ENCODE measurements around the gene RASSF6.

RASSF6 gene

DNA sequence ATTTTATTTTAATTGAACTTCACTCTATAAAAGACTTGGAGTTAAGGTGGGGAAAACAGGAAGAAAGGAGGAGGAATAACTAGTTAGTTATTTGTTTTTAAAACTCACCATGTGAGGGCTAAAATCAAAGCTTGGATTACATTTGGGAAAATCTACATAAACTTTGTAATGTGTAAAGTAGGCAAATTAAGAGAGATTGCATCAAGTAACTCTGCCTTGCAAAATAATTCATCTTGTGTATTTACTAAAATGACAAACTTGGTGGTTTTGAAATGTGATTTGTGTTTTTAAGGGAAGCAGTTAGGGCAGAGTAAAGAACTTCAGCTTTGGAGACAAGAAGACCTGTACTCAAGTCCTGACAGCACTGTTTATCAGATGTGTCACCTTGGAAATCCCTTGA lies 43.3 kb upstream of the RASSF6 start:
- Histone ChIP-seq H3K27ac (replicated peaks) (peak overlapping the region; percentile 11; the same call in 1 of the 2 replicates), H3K27me3 (ENCODE audit: insufficient read depth, poor library complexity, severe bottlenecking) (no peaks in the 10 kb centered on the region), H3K4me3 (replicated peaks; ENCODE audit: insufficient read depth, low read length) (no peak overlapping the region)
- TF ChIP-seq GABPA (IDR thresholded peaks at IDR 0.05; ENCODE audit: low read depth) (no peak), SPI1 (IDR thresholded peaks at IDR 0.05; ENCODE audit: borderline replicate concordance, low read depth) (no peak), POLR2AphosphoS5 (IDR thresholded peaks at IDR 0.05; ENCODE audit: low read depth) (no peak)
- TF ChIP-seq, protein P1, sequence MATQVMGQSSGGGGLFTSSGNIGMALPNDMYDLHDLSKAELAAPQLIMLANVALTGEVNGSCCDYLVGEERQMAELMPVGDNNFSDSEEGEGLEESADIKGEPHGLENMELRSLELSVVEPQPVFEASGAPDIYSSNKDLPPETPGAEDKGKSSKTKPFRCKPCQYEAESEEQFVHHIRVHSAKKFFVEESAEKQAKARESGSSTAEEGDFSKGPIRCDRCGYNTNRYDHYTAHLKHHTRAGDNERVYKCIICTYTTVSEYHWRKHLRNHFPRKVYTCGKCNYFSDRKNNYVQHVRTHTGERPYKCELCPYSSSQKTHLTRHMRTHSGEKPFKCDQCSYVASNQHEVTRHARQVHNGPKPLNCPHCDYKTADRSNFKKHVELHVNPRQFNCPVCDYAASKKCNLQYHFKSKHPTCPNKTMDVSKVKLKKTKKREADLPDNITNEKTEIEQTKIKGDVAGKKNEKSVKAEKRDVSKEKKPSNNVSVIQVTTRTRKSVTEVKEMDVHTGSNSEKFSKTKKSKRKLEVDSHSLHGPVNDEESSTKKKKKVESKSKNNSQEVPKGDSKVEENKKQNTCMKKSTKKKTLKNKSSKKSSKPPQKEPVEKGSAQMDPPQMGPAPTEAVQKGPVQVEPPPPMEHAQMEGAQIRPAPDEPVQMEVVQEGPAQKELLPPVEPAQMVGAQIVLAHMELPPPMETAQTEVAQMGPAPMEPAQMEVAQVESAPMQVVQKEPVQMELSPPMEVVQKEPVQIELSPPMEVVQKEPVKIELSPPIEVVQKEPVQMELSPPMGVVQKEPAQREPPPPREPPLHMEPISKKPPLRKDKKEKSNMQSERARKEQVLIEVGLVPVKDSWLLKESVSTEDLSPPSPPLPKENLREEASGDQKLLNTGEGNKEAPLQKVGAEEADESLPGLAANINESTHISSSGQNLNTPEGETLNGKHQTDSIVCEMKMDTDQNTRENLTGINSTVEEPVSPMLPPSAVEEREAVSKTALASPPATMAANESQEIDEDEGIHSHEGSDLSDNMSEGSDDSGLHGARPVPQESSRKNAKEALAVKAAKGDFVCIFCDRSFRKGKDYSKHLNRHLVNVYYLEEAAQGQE (IDR thresholded peaks at IDR 0.05; ENCODE audit: insufficient replicate concordance, low read depth), result no peak
- TF ChIP-seq, protein P2, sequence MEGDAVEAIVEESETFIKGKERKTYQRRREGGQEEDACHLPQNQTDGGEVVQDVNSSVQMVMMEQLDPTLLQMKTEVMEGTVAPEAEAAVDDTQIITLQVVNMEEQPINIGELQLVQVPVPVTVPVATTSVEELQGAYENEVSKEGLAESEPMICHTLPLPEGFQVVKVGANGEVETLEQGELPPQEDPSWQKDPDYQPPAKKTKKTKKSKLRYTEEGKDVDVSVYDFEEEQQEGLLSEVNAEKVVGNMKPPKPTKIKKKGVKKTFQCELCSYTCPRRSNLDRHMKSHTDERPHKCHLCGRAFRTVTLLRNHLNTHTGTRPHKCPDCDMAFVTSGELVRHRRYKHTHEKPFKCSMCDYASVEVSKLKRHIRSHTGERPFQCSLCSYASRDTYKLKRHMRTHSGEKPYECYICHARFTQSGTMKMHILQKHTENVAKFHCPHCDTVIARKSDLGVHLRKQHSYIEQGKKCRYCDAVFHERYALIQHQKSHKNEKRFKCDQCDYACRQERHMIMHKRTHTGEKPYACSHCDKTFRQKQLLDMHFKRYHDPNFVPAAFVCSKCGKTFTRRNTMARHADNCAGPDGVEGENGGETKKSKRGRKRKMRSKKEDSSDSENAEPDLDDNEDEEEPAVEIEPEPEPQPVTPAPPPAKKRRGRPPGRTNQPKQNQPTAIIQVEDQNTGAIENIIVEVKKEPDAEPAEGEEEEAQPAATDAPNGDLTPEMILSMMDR (IDR thresholded peaks at IDR 0.05; ENCODE audit: insufficient read depth, low read length), result no peak
- no peak for DNase-seq (ENCODE audit: low read depth in 1 of 2, low spot score in 1 of 2)

DNA sequence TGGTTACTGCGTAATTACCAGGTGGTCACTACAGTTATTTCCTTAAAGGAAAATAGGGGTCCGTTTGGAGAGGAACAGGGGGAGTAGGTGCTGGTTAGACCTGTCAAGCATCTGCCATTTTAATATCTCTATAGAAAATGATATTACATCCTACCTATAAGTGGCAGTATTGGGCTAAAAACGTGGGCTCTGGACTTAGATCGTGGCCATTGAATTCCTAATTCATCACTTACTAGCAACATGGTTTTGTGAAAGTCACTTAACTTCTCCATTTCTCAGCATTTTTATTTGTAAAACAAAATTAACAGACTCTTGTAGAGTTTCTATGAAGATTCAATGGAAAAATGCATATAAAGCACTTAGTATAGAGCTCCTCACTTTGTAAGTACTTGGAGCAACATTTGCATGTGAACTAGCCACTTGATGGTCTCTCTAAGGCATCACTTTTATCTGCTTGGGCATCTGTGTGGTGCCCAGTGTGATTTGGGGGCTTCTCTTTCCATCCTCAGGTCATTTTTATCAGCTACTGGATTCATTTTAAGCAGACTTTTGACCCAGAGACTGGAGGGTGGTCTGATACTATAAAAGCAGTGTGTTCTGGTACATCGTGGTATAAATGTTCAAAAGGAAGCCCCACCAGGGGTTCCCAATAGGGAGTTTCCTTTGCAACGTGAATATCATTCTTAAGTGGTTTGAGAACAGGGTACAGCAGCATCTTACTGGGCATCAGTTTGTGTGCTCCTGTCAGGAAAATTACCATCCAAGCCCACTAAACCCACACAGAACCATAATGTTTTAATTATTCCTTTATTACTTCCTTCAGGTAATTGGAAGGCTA lies 42.7 kb upstream of the RASSF6 start:
- peak; percentile 20 to 51 for DNase-seq (ENCODE audit: low read depth in 1 of 2, low spot score in 1 of 2)
- Histone ChIP-seq H3K27me3 (ENCODE audit: insufficient read depth, poor library complexity, severe bottlenecking) (no peaks in the 10 kb centered on the region), H3K27ac (replicated peaks) (peak overlapping the region; percentile 11; the same call in 1 of the 2 replicates), H3K4me3 (replicated peaks; ENCODE audit: insufficient read depth, low read length) (no peak overlapping the region)
- TF ChIP-seq, protein P1 (IDR thresholded peaks at IDR 0.05; ENCODE audit: insufficient replicate concordance, low read depth), result no peak
- TF ChIP-seq SPI1 (IDR thresholded peaks at IDR 0.05; ENCODE audit: borderline replicate concordance, low read depth) (no peak), GABPA (IDR thresholded peaks at IDR 0.05; ENCODE audit: low read depth) (no peak), POLR2AphosphoS5 (IDR thresholded peaks at IDR 0.05; ENCODE audit: low read depth) (no peak)
- TF ChIP-seq, protein P2 (IDR thresholded peaks at IDR 0.05; ENCODE audit: insufficient read depth, low read length), result no peak

DNA sequence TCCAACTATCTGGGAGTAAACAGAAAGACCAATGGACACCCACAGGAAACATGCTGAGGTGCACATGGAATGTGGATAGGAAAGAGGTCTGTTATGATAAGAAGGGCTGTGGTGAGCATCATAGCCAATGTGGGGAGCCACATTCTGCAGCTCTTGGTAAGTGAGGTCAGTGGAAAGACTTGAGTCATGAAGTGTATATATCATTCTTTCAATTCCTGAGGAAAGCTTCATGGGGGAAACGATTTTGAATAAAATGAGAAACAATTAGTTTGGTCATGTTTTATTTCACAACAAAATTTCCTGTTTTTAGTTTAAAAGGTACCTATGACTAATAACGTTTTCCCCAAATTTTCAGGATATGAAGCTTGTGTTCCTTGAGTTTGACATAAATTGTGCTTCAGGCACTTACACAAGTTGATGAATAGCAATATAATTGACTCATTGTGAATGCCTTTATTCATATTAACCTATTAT lies 41.4 kb upstream of the RASSF6 start:
- no peaks in the 10 kb centered on the region for H3K27me3 ChIP-seq (ENCODE audit: insufficient read depth, poor library complexity, severe bottlenecking)
- DNase-seq (ENCODE audit: low read depth in 1 of 2, low spot score in 1 of 2), result peak in 1 of 2 experiments; percentile 38

More for the DNA sequence above, 41.4 kb upstream of the RASSF6 start:
- H3K4me3 ChIP-seq (replicated peaks; ENCODE audit: insufficient read depth, low read length), result no peak overlapping the region
- TF ChIP-seq SPI1 (IDR thresholded peaks at IDR 0.05; ENCODE audit: borderline replicate concordance, low read depth) (no peak), POLR2AphosphoS5 (IDR thresholded peaks at IDR 0.05; ENCODE audit: low read depth) (no peak), GABPA (IDR thresholded peaks at IDR 0.05; ENCODE audit: low read depth) (no peak)
- TF ChIP-seq, protein P1 (IDR thresholded peaks at IDR 0.05; ENCODE audit: insufficient replicate concordance, low read depth), result no peak
- TF ChIP-seq, protein P2 (IDR thresholded peaks at IDR 0.05; ENCODE audit: insufficient read depth, low read length), result no peak
- no peak overlapping the region for H3K27ac ChIP-seq (replicated peaks)
